Fibroblast of lung (primary cell): Measurements from ENCODE around the gene PPP4R4. TPM values are rescaled to one million over a fixed set of nuclear protein-coding genes. Genes with fewer than 3 reads are reported as not detected.
A peak's percentile ranks its signal among the peaks of the same experiment; 100 is the strongest.

Source experiments
- DNase-seq, 2 donors: peaks; one replicate each; pipeline versions ENCODE4 v3.0.0 to v3.0.0-alpha.2; 2010; ENCODE audit warnings: low read depth in 2 of 2
- H2AFZ ChIP-seq: 2 replicates; pipeline ENCODE4 v1.5.1; 2012; ENCODE audit warnings: low read length, control low read depth, inconsistent platforms
- H3K27ac ChIP-seq: 2 replicates; pipeline ENCODE4 v1.5.1; 2011; ENCODE audit warnings: low read length, control low read depth; ENCODE audit not compliant: insufficient read depth
- H3K27me3 ChIP-seq: 2 replicates; pipeline ENCODE4 v1.5.1; 2011; ENCODE audit warnings: mild to moderate bottlenecking, low read length; ENCODE audit not compliant: control insufficient read depth, insufficient read depth
- H3K36me3 ChIP-seq: 2 replicates; pipeline ENCODE4 v1.5.1; 2011; ENCODE audit warnings: low read length; ENCODE audit not compliant: control insufficient read depth, insufficient read depth
- H3K4me1 ChIP-seq: 2 replicates; pipeline ENCODE4 v1.5.1; 2011; ENCODE audit warnings: low read length; ENCODE audit not compliant: control insufficient read depth, insufficient read depth; ENCODE audit errors: extremely low read depth
- H3K4me2 ChIP-seq: 2 replicates; pipeline ENCODE4 v1.5.1; 2011; ENCODE audit warnings: low read length, control low read depth; ENCODE audit not compliant: insufficient read depth; ENCODE audit errors: extremely low read depth
- H3K4me3 ChIP-seq, 4 experiments: fragments of 200-600 bp in 1 of 4; sonication (generic) in 1 of 4; replicated peaks in 1 of 4; 2 replicates each; pipeline ENCODE4 v1.5.1; 2011 to 2016; ENCODE audit warnings: low read length in 4 of 4, low read depth in 3 of 4, mild to moderate bottlenecking in 3 of 4, control low read depth in 2 of 4, inconsistent platforms in 1 of 4, mixed read lengths in 1 of 4; ENCODE audit not compliant: insufficient read depth in 1 of 4; ENCODE audit errors: control extremely low read depth in 1 of 4
- H3K79me2 ChIP-seq: 2 replicates; pipeline ENCODE4 v1.5.1; 2012; ENCODE audit warnings: mild to moderate bottlenecking, low read length, inconsistent platforms; ENCODE audit not compliant: control insufficient read depth, insufficient read depth
- H3K9ac ChIP-seq: 2 replicates; pipeline ENCODE4 v1.5.1; 2011; ENCODE audit warnings: mild to moderate bottlenecking, low read length, control low read depth; ENCODE audit not compliant: insufficient read depth
- H3K9me3 ChIP-seq: 2 replicates; pipeline ENCODE4 v1.5.1; 2012; ENCODE audit warnings: low read depth, low read length; ENCODE audit not compliant: control insufficient read depth, insufficient read depth
- H4K20me1 ChIP-seq: 2 replicates; pipeline ENCODE4 v1.5.1; 2011; ENCODE audit warnings: low read length; ENCODE audit not compliant: control insufficient read depth, insufficient read depth; ENCODE audit errors: extremely low read depth
- EZH2 ChIP-seq: IDR thresholded peaks from 2 replicates; pipeline ENCODE4 v1.5.1; 2012; ENCODE audit warnings: low read length, control low read depth, mild to moderate bottlenecking; ENCODE audit errors: missing control alignments
- polyA plus RNA-seq, 2 donors: library from polyadenylated mRNA; depleted of rRNA in 1 of 2; stranded (reverse) in 1 of 2; unstranded in 1 of 2; fragments of >200 nt; gene quantifications; 2 replicates each; pipeline ENCODE4 v1.2.1, GENCODE V29; 2011 to 2012; ENCODE audit warnings: missing spikeins in 1 of 2
- total RNA-seq: library from RNA; depleted of rRNA; stranded (reverse); fragments of >200 nt; gene quantifications from 2 replicates; pipeline ENCODE4 v1.2.1, GENCODE V29; 2014
- TF ChIP-seq, protein P1 (sequence below), 2 donors: IDR thresholded peaks in 1 of 2; conservative IDR thresholded peaks in 1 of 2; 1 replicate in 1 of 2; 2 replicates in 1 of 2; pipeline ENCODE4 v1.5.1; 2011 to 2012; ENCODE audit warnings: low read length in 2 of 2, control low read depth in 1 of 2, inconsistent platforms in 1 of 2, low read depth in 1 of 2, mild to moderate bottlenecking in 1 of 2

PPP4R4 gene
- total and polyA plus RNA-seq, 2 donors (not counting 1 experiment from before 2014, with no cell fraction given) = 0.35 to 0.99 TPM

DNA sequence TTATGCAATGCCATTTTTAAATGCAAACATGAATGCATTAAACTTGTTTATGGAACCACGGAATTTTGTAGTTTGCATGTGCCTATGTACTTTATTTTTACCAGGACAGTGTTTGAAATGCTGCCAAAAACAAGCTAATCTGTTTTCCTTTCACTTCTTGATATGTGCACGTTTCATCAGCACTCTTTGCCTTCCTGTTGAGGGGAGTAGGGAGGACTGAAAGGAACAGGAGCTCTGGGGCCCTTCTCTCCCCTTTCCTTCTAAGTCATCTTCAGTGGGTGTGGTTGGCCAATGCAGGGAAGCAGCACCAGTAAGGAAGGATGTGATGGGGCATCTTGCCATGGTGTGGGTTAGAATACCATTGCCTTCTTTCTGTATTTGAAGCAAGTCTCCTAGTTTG, 12.1 kb upstream of the PPP4R4 start:
- no peak overlapping the region for H2AFZ ChIP-seq
- DNase-seq = peak in 1 of 2 donors; percentile 15

DNA sequence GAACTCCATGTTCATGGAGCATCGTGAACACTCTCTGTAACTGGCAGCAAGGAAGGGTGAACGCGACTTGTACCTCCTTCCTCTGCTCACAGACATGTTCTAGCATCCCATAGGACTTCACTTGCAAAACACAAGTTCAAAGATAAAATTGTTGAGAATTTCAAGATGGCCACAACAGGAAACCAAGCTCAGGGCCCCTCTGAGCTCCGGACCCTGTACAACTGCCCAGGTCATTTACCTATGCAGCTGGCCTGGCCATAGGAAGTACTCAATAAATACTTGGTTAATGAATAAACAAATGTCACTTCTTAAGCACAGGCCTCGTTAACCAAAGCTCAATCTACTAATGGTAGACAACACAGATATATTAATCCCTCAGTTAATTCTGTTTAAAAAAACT, 11.7 kb upstream of the PPP4R4 start:
- no peak overlapping the region for H3K4me3 ChIP-seq
- H3K9me3 ChIP-seq = no peaks in the 10 kb centered on the region
- no peaks in the 10 kb centered on the region for H3K4me1 ChIP-seq
- TF ChIP-seq EZH2 = no peak
- TF ChIP-seq, protein P1, sequence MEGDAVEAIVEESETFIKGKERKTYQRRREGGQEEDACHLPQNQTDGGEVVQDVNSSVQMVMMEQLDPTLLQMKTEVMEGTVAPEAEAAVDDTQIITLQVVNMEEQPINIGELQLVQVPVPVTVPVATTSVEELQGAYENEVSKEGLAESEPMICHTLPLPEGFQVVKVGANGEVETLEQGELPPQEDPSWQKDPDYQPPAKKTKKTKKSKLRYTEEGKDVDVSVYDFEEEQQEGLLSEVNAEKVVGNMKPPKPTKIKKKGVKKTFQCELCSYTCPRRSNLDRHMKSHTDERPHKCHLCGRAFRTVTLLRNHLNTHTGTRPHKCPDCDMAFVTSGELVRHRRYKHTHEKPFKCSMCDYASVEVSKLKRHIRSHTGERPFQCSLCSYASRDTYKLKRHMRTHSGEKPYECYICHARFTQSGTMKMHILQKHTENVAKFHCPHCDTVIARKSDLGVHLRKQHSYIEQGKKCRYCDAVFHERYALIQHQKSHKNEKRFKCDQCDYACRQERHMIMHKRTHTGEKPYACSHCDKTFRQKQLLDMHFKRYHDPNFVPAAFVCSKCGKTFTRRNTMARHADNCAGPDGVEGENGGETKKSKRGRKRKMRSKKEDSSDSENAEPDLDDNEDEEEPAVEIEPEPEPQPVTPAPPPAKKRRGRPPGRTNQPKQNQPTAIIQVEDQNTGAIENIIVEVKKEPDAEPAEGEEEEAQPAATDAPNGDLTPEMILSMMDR (conservative IDR thresholded peaks at IDR 0.05 in 1 of 2, IDR thresholded peaks at IDR 0.05 in 1 of 2; ENCODE audit: low read depth in 1 of 2, low read length in 2 of 2) = no peak
- no peaks in the 10 kb centered on the region for H3K36me3 ChIP-seq
- DNase-seq = no peak
- H3K27ac ChIP-seq = no peak overlapping the region
- peaks cover 12% of the 10 kb centered on the region for H3K27me3 ChIP-seq
- H3K79me2 ChIP-seq = no peaks in the 10 kb centered on the region
- no peak overlapping the region for H3K4me2 ChIP-seq
- H4K20me1 ChIP-seq = no peaks in the 10 kb centered on the region
- H2AFZ ChIP-seq = no peak overlapping the region
- H3K9ac ChIP-seq = no peak overlapping the region

More for the DNA sequence above, 12.1 kb upstream of the PPP4R4 start:
- H3K4me3 ChIP-seq = no peak overlapping the region
- no peaks in the 10 kb centered on the region for H4K20me1 ChIP-seq
- H3K27me3 ChIP-seq = peaks cover 14% of the 10 kb centered on the region
- H3K27ac ChIP-seq = no peak overlapping the region
- TF ChIP-seq EZH2 = no peak
- TF ChIP-seq, protein P1 (conservative IDR thresholded peaks at IDR 0.05 in 1 of 2, IDR thresholded peaks at IDR 0.05 in 1 of 2; ENCODE audit: low read depth in 1 of 2, low read length in 2 of 2) = no peak
- H3K9me3 ChIP-seq = no peaks in the 10 kb centered on the region
- H3K4me1 ChIP-seq = no peaks in the 10 kb centered on the region
- H3K9ac ChIP-seq = no peak overlapping the region
- H3K79me2 ChIP-seq = no peaks in the 10 kb centered on the region
- no peak overlapping the region for H3K4me2 ChIP-seq
- no peaks in the 10 kb centered on the region for H3K36me3 ChIP-seq

DNA sequence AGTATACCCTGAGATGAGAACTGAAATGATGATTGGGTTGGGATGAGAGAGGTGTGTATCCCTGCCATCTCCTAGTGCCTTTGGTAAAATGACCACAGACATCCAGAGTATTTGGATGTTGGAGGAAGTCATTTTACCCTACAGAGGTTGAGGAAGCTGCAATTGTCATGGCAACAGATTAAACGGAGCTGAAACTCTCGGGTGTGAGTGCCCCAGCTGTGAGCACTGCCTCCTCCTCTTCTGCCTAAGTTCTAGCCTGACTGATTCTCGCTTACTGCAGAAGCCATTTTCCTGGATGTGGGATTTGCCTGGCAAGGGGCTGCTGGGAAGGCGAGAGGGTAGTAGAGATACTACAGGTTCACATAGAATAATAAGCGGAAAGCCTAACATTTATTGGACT, 10.3 kb upstream of the PPP4R4 start:
- Histone ChIP-seq H2AFZ (no peak overlapping the region), H3K79me2 (no peaks in the 10 kb centered on the region), H3K27me3 (peaks cover 12% of the 10 kb centered on the region), H3K4me1 (no peaks in the 10 kb centered on the region), H3K36me3 (no peaks in the 10 kb centered on the region), H3K9ac (no peak overlapping the region), H3K27ac (no peak overlapping the region), H4K20me1 (no peaks in the 10 kb centered on the region), H3K4me2 (no peak overlapping the region), H3K4me3 (no peak overlapping the region), H3K9me3 (no peaks in the 10 kb centered on the region)
- TF ChIP-seq, protein P1 (conservative IDR thresholded peaks at IDR 0.05 in 1 of 2, IDR thresholded peaks at IDR 0.05 in 1 of 2; ENCODE audit: low read depth in 1 of 2, low read length in 2 of 2) = no peak
- TF ChIP-seq EZH2 = no peak
- no peak for DNase-seq
